ENCODE data around the gene EIF4H. TPM values are rescaled to one million over a fixed set of nuclear protein-coding genes. Genes with fewer than 3 reads are reported as not detected.

EIF4H gene
- total and polyA plus RNA-seq, 4 donors = 125 to 250 (median 223) TPM

DNA sequence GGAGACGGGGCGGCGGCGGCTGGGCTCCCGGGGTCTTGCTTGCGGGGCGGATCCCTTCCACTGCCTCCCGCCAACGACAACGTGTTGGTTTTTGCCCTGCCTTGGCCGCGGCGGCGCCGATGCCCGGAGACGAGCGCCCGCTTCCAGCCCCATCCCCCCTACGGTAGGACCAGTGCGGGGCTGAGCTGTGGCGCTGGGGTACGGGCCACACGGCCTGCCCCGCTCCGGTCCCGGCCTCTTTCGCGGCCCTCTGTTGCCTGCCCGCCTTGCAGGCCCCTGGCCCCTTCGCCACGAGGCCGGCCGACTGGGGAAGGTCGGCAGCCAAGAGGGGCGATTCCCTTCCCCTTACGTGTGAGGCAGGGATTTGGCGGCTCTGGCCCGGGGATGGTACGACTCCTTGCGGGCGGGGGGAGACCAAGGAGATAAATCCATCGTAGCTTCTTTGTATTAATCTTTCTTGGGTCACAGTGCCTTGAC, 488 bp downstream of the EIF4H start:
- H3K4me1 ChIP-seq (ENCODE audit: control insufficient read depth in 5 of 5, insufficient read depth in 5 of 5, low read length in 5 of 5) = peaks cover 4 to 27% (median 8%) of the 10 kb centered on the region in 5 donors
- TF ChIP-seq, protein P1, sequence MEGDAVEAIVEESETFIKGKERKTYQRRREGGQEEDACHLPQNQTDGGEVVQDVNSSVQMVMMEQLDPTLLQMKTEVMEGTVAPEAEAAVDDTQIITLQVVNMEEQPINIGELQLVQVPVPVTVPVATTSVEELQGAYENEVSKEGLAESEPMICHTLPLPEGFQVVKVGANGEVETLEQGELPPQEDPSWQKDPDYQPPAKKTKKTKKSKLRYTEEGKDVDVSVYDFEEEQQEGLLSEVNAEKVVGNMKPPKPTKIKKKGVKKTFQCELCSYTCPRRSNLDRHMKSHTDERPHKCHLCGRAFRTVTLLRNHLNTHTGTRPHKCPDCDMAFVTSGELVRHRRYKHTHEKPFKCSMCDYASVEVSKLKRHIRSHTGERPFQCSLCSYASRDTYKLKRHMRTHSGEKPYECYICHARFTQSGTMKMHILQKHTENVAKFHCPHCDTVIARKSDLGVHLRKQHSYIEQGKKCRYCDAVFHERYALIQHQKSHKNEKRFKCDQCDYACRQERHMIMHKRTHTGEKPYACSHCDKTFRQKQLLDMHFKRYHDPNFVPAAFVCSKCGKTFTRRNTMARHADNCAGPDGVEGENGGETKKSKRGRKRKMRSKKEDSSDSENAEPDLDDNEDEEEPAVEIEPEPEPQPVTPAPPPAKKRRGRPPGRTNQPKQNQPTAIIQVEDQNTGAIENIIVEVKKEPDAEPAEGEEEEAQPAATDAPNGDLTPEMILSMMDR (IDR thresholded peaks at IDR 0.05; ENCODE audit: control extremely low read depth, extremely low read depth) = no peak
- peak overlapping the region; percentile 88 to 94 for H3K9ac ChIP-seq (ENCODE audit: insufficient read depth in 1 of 2, low read length in 2 of 2)
- peak overlapping the region; percentile 100 for H3K4me3 ChIP-seq
- peak; percentile 68 to 74 (median 71) for DNase-seq
- H3K36me3 ChIP-seq (ENCODE audit: control insufficient read depth in 4 of 4, insufficient read depth in 4 of 4, low read length in 4 of 4) = peaks cover 0 to 20% (median 2%) of the 10 kb centered on the region in 4 donors
- H3K9me3 ChIP-seq (ENCODE audit: control insufficient read depth in 4 of 4, insufficient read depth in 3 of 4, low read length in 3 of 4) = no peaks in the 10 kb centered on the region
- peak overlapping the region; percentile 95 to 98 for H3K27ac ChIP-seq (ENCODE audit: low read depth in 1 of 2, low read length in 1 of 2)
- 0% methylated on average over 14 to 42 of the region's 43 CpGs for WGBS, 2 donors
- H3K27me3 ChIP-seq (ENCODE audit: control insufficient read depth in 3 of 3, insufficient read depth in 3 of 3, low read length in 2 of 3) = no peaks in the 10 kb centered on the region
- ATAC-seq (ENCODE audit: insufficient read depth, low FRiP score) = peak; percentile 5

DNA sequence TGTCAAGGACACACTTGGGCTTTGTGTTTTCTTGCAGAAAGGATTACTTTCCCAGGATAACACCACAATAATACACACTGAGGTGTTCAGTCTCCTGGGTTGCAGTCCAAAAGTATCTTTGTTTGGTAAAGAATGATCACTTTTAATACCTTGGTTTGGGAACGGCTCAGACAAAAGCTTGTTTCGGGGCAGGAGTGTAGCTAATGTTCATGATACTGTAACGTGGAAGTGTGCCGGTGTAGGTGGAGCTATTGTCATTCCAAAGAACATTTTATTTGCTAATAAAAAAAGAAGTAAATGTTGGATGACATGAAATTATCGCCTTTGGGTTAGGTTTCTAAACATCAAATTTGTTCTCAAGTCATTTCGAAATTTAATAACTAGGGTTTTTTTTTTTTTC, 1.2 kb downstream of the EIF4H start:
- H3K27ac ChIP-seq (ENCODE audit: low read depth in 1 of 2, low read length in 1 of 2) = no peak overlapping the region
- ATAC-seq (ENCODE audit: insufficient read depth, low FRiP score) (no peak), DNase-seq (peak in 2 of 3 donors; percentile 24 to 25)
- H3K36me3 ChIP-seq (ENCODE audit: control insufficient read depth in 4 of 4, insufficient read depth in 4 of 4, low read length in 4 of 4) = peaks cover 0 to 20% (median 2%) of the 10 kb centered on the region in 4 donors
- peak overlapping the region; percentile 36 for H3K4me3 ChIP-seq
- peaks cover 4 to 34% (median 10%) of the 10 kb centered on the region in 5 donors for H3K4me1 ChIP-seq (ENCODE audit: control insufficient read depth in 5 of 5, insufficient read depth in 5 of 5, low read length in 5 of 5)
- H3K9me3 ChIP-seq (ENCODE audit: control insufficient read depth in 4 of 4, insufficient read depth in 3 of 4, low read length in 3 of 4) = no peaks in the 10 kb centered on the region
- WGBS, 2 donors = 9 to 10% methylated on average over 6 of the region's 6 CpGs
- peak overlapping the region; percentile 88 to 94 for H3K9ac ChIP-seq (ENCODE audit: insufficient read depth in 1 of 2, low read length in 2 of 2)
- H3K27me3 ChIP-seq (ENCODE audit: control insufficient read depth in 3 of 3, insufficient read depth in 3 of 3, low read length in 2 of 3) = no peaks in the 10 kb centered on the region
- TF ChIP-seq, protein P1 (IDR thresholded peaks at IDR 0.05; ENCODE audit: control extremely low read depth, extremely low read depth) = no peak

DNA sequence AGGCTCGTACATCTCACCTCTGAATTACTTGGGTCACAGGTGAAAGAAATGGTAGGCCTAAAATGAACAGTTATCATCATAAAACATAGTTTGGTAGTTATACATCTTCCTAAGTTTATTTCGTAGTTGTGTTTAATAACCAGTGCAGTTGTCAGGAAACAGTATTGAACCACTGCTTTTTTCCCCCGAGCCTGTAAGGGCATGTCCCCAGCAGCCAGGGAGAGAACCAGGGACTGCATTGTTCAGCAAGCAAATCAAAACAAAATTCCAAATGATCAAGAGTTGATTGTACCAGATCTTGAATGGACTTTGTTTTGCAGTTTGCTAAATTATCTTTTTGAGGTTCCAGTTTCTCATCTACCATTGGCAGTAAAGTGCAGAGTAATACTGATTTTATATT, 2.4 kb downstream of the EIF4H start:
- H3K4me3 ChIP-seq = no peak overlapping the region
- TF ChIP-seq, protein P1 (IDR thresholded peaks at IDR 0.05; ENCODE audit: control extremely low read depth, extremely low read depth) = no peak
- H3K4me1 ChIP-seq (ENCODE audit: control insufficient read depth in 5 of 5, insufficient read depth in 5 of 5, low read length in 5 of 5) = peaks cover 4 to 40% (median 12%) of the 10 kb centered on the region in 5 donors
- H3K27me3 ChIP-seq (ENCODE audit: control insufficient read depth in 3 of 3, insufficient read depth in 3 of 3, low read length in 2 of 3) = no peaks in the 10 kb centered on the region
- H3K27ac ChIP-seq (ENCODE audit: low read depth in 1 of 2, low read length in 1 of 2) = no peak overlapping the region
- peaks cover 0 to 20% (median 2%) of the 10 kb centered on the region in 4 donors for H3K36me3 ChIP-seq (ENCODE audit: control insufficient read depth in 4 of 4, insufficient read depth in 4 of 4, low read length in 4 of 4)
- ATAC-seq (ENCODE audit: insufficient read depth, low FRiP score) (no peak), DNase-seq (no peak)
- 54 to 74% methylated on average over 3 of the region's 3 CpGs for WGBS, 2 donors
- no peaks in the 10 kb centered on the region for H3K9me3 ChIP-seq (ENCODE audit: control insufficient read depth in 4 of 4, insufficient read depth in 3 of 4, low read length in 3 of 4)
- no peak overlapping the region for H3K9ac ChIP-seq (ENCODE audit: insufficient read depth in 1 of 2, low read length in 2 of 2)

DNA sequence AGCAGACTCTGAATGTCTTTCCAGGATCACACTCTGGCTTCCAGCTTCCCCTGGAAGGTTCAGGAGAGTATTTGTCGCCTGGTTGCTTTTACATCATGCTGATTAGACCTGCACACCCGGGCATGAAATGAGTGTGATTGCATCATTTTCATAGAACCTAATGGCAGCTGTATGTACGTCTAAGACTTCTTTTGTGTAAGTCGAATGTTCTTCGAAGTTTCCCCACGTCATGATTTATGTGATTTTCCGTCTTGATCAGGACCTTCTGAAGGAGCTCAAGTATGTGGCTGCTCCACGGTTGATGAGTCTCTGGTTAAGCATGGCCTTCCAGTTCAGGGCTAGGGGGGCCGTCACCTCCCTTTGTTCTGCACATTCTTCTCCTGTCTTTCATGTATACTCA, 4.5 kb downstream of the EIF4H start:
- ATAC-seq (ENCODE audit: insufficient read depth, low FRiP score) = no peak
- no peak for DNase-seq
- no peak overlapping the region for H3K27ac ChIP-seq (ENCODE audit: low read depth in 1 of 2, low read length in 1 of 2)
- TF ChIP-seq, protein P1 (IDR thresholded peaks at IDR 0.05; ENCODE audit: control extremely low read depth, extremely low read depth) = no peak
- H3K4me3 ChIP-seq = no peak overlapping the region
- H3K9me3 ChIP-seq (ENCODE audit: control insufficient read depth in 4 of 4, insufficient read depth in 3 of 4, low read length in 3 of 4) = no peaks in the 10 kb centered on the region
- no peaks in the 10 kb centered on the region for H3K27me3 ChIP-seq (ENCODE audit: control insufficient read depth in 3 of 3, insufficient read depth in 3 of 3, low read length in 2 of 3)
- peaks cover 0 to 58% (median 19%) of the 10 kb centered on the region in 5 donors for H3K4me1 ChIP-seq (ENCODE audit: control insufficient read depth in 5 of 5, insufficient read depth in 5 of 5, low read length in 5 of 5)
- peaks cover 0 to 20% (median 3%) of the 10 kb centered on the region in 4 donors for H3K36me3 ChIP-seq (ENCODE audit: control insufficient read depth in 4 of 4, insufficient read depth in 4 of 4, low read length in 4 of 4)
- WGBS, 2 donors = 34 to 37% methylated on average over 9 of the region's 9 CpGs
- H3K9ac ChIP-seq (ENCODE audit: insufficient read depth in 1 of 2, low read length in 2 of 2) = no peak overlapping the region
